Spleen (tissue), 11 donors: ENCODE measurements around the gene MARCHF2. TPM values are rescaled to one million over a fixed set of nuclear protein-coding genes. Genes with fewer than 3 reads are reported as not detected.

Experiments used
- DNase-seq: peaks from one replicate; pipeline ENCODE4 v3.0.0-alpha.2; 2020
- H3K27ac ChIP-seq, 8 donors: fragments of 200-600 bp; sonication (generic) in 7 of 8; 1 replicate in 4 of 8; 2 replicates in 4 of 8; pipeline versions ENCODE4 v1.5.0 to v1.8.0; 2016 to 2021; ENCODE audit warnings: inconsistent platforms in 4 of 8, mild to moderate bottlenecking in 4 of 8, moderate library complexity in 1 of 8
- H3K27me3 ChIP-seq, 7 donors: fragments of 200-600 bp; sonication (generic) in 6 of 7; replicated peaks in 1 of 7; 1 replicate in 4 of 7; 2 replicates in 3 of 7; pipeline versions ENCODE4 v1.5.0 to v1.8.0; 2016 to 2021; ENCODE audit warnings: inconsistent platforms in 3 of 7, mild to moderate bottlenecking in 1 of 7
- H3K36me3 ChIP-seq, 6 donors: fragments of 200-600 bp; sonication (generic) in 5 of 6; 1 replicate in 4 of 6; 2 replicates in 2 of 6; pipeline versions ENCODE4 v1.5.0 to v1.8.0; 2016 to 2021; ENCODE audit warnings: inconsistent platforms in 2 of 6
- H3K4me1 ChIP-seq, 6 donors: fragments of 200-600 bp; sonication (generic) in 5 of 6; 1 replicate in 3 of 6; 2 replicates in 3 of 6; pipeline versions ENCODE4 v1.5.0 to v1.8.0; 2016 to 2021; ENCODE audit warnings: inconsistent platforms in 3 of 6
- H3K4me3 ChIP-seq, 8 donors: fragments of 200-600 bp; sonication (generic) in 7 of 8; 1 replicate in 4 of 8; 2 replicates in 4 of 8; pipeline versions ENCODE4 v1.5.0 to v1.8.0; 2016 to 2021; ENCODE audit warnings: inconsistent platforms in 4 of 8, mild to moderate bottlenecking in 4 of 8, moderate library complexity in 2 of 8
- H3K9me3 ChIP-seq, 8 donors: fragments of 200-600 bp; sonication (generic) in 7 of 8; 1 replicate in 4 of 8; 2 replicates in 4 of 8; pipeline versions ENCODE4 v1.5.0 to v1.8.0; 2016 to 2021; ENCODE audit warnings: inconsistent platforms in 4 of 8
- CTCF ChIP-seq, 11 experiments: fragments of 200-600 bp in 7 of 11; fragments of 450-650 bp in 4 of 11; sonication (generic) in 4 of 11; IDR thresholded peaks in 8 of 11; conservative IDR thresholded peaks in 3 of 11; 1 replicate in 7 of 11; 2 replicates in 4 of 11; pipeline versions ENCODE4 v1.4.0 to v1.8.0; 2016 to 2021; ENCODE audit warnings: antibody characterized with exemption in 11 of 11, inconsistent platforms in 4 of 11, mild to moderate bottlenecking in 1 of 11
- POLR2A ChIP-seq, 3 donors: fragments of 450-650 bp; IDR thresholded peaks; one replicate each; pipeline ENCODE4 v1.5.1; 2017; ENCODE audit warnings: antibody characterized with exemption in 3 of 3, mild to moderate bottlenecking in 1 of 3
- POLR2AphosphoS5 ChIP-seq, 3 donors: sonication (generic); formaldehyde crosslinking; IDR thresholded peaks; one replicate each; pipeline ENCODE4 v1.5.1; 2017; ENCODE audit warnings: antibody characterized with exemption in 3 of 3
- WGBS, 5 donors: extraction: QIAGEN DNeasy Blood & Tissue Kit in 3 of 5; methylation state at CpG; one replicate each; pipeline versions ENCODE4 v1.1.5 to v1.1.7; 2013 to 2018; 5-methylcytosine and 5-hydroxymethylcytosine counted together
- intact Hi-C: fragments of 100-400 bp; cut with DNase I; formaldehyde crosslinking; loops from one replicate; pipeline ENCODE4 v1.15.0; 2023; ENCODE audit warnings: low total_unique reads
- polyA plus RNA-seq, 3 donors: library from polyadenylated mRNA; stranded (reverse); fragments of 200-250 nt; gene quantifications; one replicate each; pipeline ENCODE4 v1.2.1, GENCODE V29; 2013
- total RNA-seq, 7 donors: library from RNA; depleted of rRNA in 3 of 7; stranded (reverse); fragments of >200 nt in 3 of 7; fragmentation: NEBNext Ultra II Directional in 4 of 7; extraction: Animal tissue kit (Norgen Biotek cat#: 25700) in 4 of 7; gene quantifications; one replicate each; pipeline versions ENCODE4 v1.1.0 to v1.2.1, GENCODE V29; 2016 to 2021
- donor health status: healthy with polysubstance abuse.
- donor health status: DM: no; HTN: no; CAD: no; lungs with moderate emphysema.
- donor health status: DM: no; HTN: no; CAD: no.
- donor health status: Bipolar disorder and iron deficiency.
- donor health status: healthy.
- donor health status: DM: no; HTN: no; CAD: no.
- donor health status: DM: yes; HTN: yes; CAD: no.

The MARCHF2 gene
- total and polyA plus RNA-seq, 10 donors, result 33.4 to 212 (median 67.2) TPM

- Histone ChIP-seq H3K27ac (no peak overlapping the region), H3K27me3 (no peaks in the 10 kb centered on the region), H3K36me3 (peaks cover 0 to 93% (median 28%) of the 10 kb centered on the region in 6 donors), H3K4me3 (no peak overlapping the region), H3K4me1 (peaks cover 6 to 22% (median 17%) of the 10 kb centered on the region in 6 donors), H3K9me3 (no peaks in the 10 kb centered on the region)
- DNase-seq, result no peak
- WGBS, 5 donors, result 91 to 97% (median 96%) methylated on average over 7 of the region's 7 CpGs
- TF ChIP-seq POLR2A (IDR thresholded peaks at IDR 0.05), result no peak
- TF ChIP-seq POLR2AphosphoS5 (IDR thresholded peaks at IDR 0.05), result peak in 1 of 3 donors; percentile 9
- no peak for TF ChIP-seq CTCF (IDR thresholded peaks at IDR 0.05 in 8 of 11, conservative IDR thresholded peaks at IDR 0.05 in 3 of 11)
- intact Hi-C loops, result no loop called here
These were observed 13.2 kb downstream of the MARCHF2 start for GRCh38 chr19:8426283-8426682.

- no peak for TF ChIP-seq CTCF (IDR thresholded peaks at IDR 0.05 in 8 of 11, conservative IDR thresholded peaks at IDR 0.05 in 3 of 11)
- no peak for TF ChIP-seq POLR2A (IDR thresholded peaks at IDR 0.05)
- no peak for TF ChIP-seq POLR2AphosphoS5 (IDR thresholded peaks at IDR 0.05)
- H3K9me3 ChIP-seq, result no peaks in the 10 kb centered on the region
- intact Hi-C loops, result no loop called here
- H3K4me1 ChIP-seq, result peaks cover 6 to 14% (median 7%) of the 10 kb centered on the region in 6 donors
- no peak overlapping the region for H3K4me3 ChIP-seq
- no peak overlapping the region for H3K27ac ChIP-seq
- 87 to 94% (median 93%) methylated on average over 6 of the region's 6 CpGs for WGBS, 5 donors
- H3K36me3 ChIP-seq, result peaks cover 0 to 87% (median 17%) of the 10 kb centered on the region in 6 donors
- DNase-seq, result no peak
- H3K27me3 ChIP-seq, result no peaks in the 10 kb centered on the region
These were observed 15.9 kb downstream of the MARCHF2 start for GRCh38 chr19:8429044-8429443.

GRCh38 chr19:8429826-8430225 is 16.7 kb downstream of the MARCHF2 start:
- intact Hi-C loops, result no loop called here
- Histone ChIP-seq H3K36me3 (peaks cover 0 to 84% (median 17%) of the 10 kb centered on the region in 6 donors), H3K4me3 (no peak overlapping the region), H3K4me1 (peaks cover 0 to 13% (median 0%) of the 10 kb centered on the region in 6 donors), H3K9me3 (no peaks in the 10 kb centered on the region), H3K27me3 (no peaks in the 10 kb centered on the region), H3K27ac (no peak overlapping the region)
- 94 to 98% (median 97%) methylated on average over 6 of the region's 6 CpGs for WGBS, 5 donors
- TF ChIP-seq POLR2AphosphoS5 (IDR thresholded peaks at IDR 0.05) (no peak), CTCF (IDR thresholded peaks at IDR 0.05 in 8 of 11, conservative IDR thresholded peaks at IDR 0.05 in 3 of 11) (no peak), POLR2A (IDR thresholded peaks at IDR 0.05) (no peak)
- DNase-seq, result no peak

- WGBS, 5 donors, result 90 to 97% (median 94%) methylated on average over 17 to 20 of the region's 20 CpGs
These were observed 17.5 kb downstream of the MARCHF2 start for GRCh38 chr19:8430650-8431049.

More at GRCh38 chr19:8430650-8431049, 17.5 kb downstream of the MARCHF2 start:
- H3K27ac ChIP-seq, result no peak overlapping the region
- H3K4me3 ChIP-seq, result no peak overlapping the region
- peaks cover 0 to 85% (median 17%) of the 10 kb centered on the region in 6 donors for H3K36me3 ChIP-seq
- DNase-seq, result no peak
- intact Hi-C loops, result no loop called here
- H3K9me3 ChIP-seq, result no peaks in the 10 kb centered on the region
- H3K4me1 ChIP-seq, result peaks cover 0 to 13% (median 0%) of the 10 kb centered on the region in 6 donors
- H3K27me3 ChIP-seq, result no peaks in the 10 kb centered on the region
- no peak for TF ChIP-seq CTCF (IDR thresholded peaks at IDR 0.05 in 8 of 11, conservative IDR thresholded peaks at IDR 0.05 in 3 of 11)
- no peak for TF ChIP-seq POLR2AphosphoS5 (IDR thresholded peaks at IDR 0.05)
- TF ChIP-seq POLR2A (IDR thresholded peaks at IDR 0.05), result no peak
